Erythroblast (primary cell): Measurements from ENCODE around the gene C21orf58.

ENCODE experiments used
- GATA1 ChIP-seq: IDR thresholded peaks from 2 replicates; pipeline ENCODE4 v1.6.1; 2011; ENCODE audit warnings: low read depth, mild to moderate bottlenecking, control low read depth, low read length, moderate library complexity
- POLR2A ChIP-seq: IDR thresholded peaks from 2 replicates; pipeline ENCODE4 v1.6.1; 2011; ENCODE audit warnings: mild to moderate bottlenecking, low read length

DNA sequence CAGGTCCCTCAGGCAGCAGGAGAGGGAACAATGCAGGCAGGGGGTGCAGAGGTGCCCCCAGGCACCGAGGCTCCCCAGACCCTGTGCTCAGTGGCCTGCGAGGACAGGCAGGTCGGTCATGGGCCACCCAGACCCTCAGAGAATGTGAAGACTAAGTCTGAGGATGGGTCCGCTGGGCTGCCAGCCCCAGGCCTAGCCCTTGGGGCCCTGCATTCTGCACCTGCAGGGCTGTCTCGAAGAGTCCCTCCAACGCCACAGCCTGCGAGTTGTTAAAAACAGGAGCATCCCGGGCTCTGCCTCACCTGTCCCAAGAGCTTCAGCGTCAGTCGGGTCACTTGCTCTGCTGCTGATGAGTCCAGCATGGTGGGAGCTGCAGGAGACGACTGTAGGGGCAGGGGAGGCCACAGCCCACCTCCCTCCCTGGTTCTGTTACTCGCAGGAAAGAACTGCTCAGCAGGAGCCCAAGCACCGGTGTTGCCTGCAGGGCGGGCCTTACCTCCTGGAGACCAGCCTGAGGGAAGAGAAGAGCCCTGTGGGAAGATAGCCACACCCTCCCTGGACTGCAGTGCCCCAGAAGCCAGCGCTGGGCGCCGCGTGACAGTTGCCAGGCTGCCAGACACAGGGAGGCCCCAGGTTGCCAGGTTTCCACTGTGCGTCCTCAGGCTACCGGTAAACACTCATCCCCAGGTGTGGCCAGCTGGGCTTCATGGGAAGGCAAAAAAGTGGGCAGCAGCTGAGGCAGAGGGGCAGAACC lies 5.8 kb downstream of the C21orf58 start:
- TF ChIP-seq POLR2A = peak; percentile 10
- no peak for TF ChIP-seq GATA1
